Measurements from ENCODE around the gene ZNF385C. TPM values are rescaled to one million over a fixed set of nuclear protein-coding genes. Genes with fewer than 3 reads are reported as not detected.

ZNF385C gene
- total and polyA plus RNA-seq, 2 of the 13 experiments (the other 11 are each of a cell fraction or from before 2014, with no cell fraction given) = 2.3 to 6.1 TPM

Other genes with a start within 250 kb of the ZNF385C start
- 27.5 and 37.1 TPM in 2 replicates for gene KLHL11, start 233.1 kb downstream of the ZNF385C start, total RNA-seq (2016; rRNA removed; fragmentation: Illumina TruSeq; extraction: Trizol)
- gene KLHL11, start 233.1 kb downstream of the ZNF385C start, polyA plus RNA-seq (2011; rRNA removed) = 7.4 and 7.7 TPM in 2 replicates
- 218 and 277 TPM in 2 replicates for gene ACLY, start 179.5 kb downstream of the ZNF385C start, total RNA-seq (2016; rRNA removed; fragmentation: Illumina TruSeq; extraction: Trizol)
- gene ACLY, start 179.5 kb downstream of the ZNF385C start, polyA plus RNA-seq (2011; rRNA removed) = 111 and 143 TPM in 2 replicates
- 0.53 and 0.60 TPM in 2 replicates for gene ODAD4, start 167.9 kb downstream of the ZNF385C start, total RNA-seq (2016; rRNA removed; fragmentation: Illumina TruSeq; extraction: Trizol)
- gene ODAD4, start 167.9 kb downstream of the ZNF385C start, polyA plus RNA-seq (2011; rRNA removed) = 0.48 and 0.73 TPM in 2 replicates
- gene CNP, start 131.7 kb downstream of the ZNF385C start, total RNA-seq (2016; rRNA removed; fragmentation: Illumina TruSeq; extraction: Trizol) = 161 and 170 TPM in 2 replicates
- 97.2 and 105 TPM in 2 replicates for gene CNP, start 131.7 kb downstream of the ZNF385C start, polyA plus RNA-seq (2011; rRNA removed)
- 132 and 179 TPM in 2 replicates for gene DNAJC7, start 81.0 kb downstream of the ZNF385C start, total RNA-seq (2016; rRNA removed; fragmentation: Illumina TruSeq; extraction: Trizol)
- gene DNAJC7, start 81.0 kb downstream of the ZNF385C start, polyA plus RNA-seq (2011; rRNA removed) = 47.7 and 54.7 TPM in 2 replicates
- 26.8 and 27.9 TPM in 2 replicates for gene NKIRAS2, start 78.4 kb downstream of the ZNF385C start, total RNA-seq (2016; rRNA removed; fragmentation: Illumina TruSeq; extraction: Trizol)
- gene NKIRAS2, start 78.4 kb downstream of the ZNF385C start, polyA plus RNA-seq (2011; rRNA removed) = 42.0 and 48.5 TPM in 2 replicates
- gene C17orf113, start 47.9 kb downstream of the ZNF385C start, total RNA-seq (2016; rRNA removed; fragmentation: Illumina TruSeq; extraction: Trizol) = 0.83 and 1.1 TPM in 2 replicates
- 0.87 and 1.4 TPM in 2 replicates for gene C17orf113, start 47.9 kb downstream of the ZNF385C start, polyA plus RNA-seq (2011; rRNA removed)
- gene DHX58, start 14.2 kb upstream of the ZNF385C start, total RNA-seq (2016; rRNA removed; fragmentation: Illumina TruSeq; extraction: Trizol) = 3.9 and 6.7 TPM in 2 replicates
- 7.8 and 13.5 TPM in 2 replicates for gene DHX58, start 14.2 kb upstream of the ZNF385C start, polyA plus RNA-seq (2011; rRNA removed)
- 20.2 and 29.1 TPM in 2 replicates for gene KAT2A, start 22.9 kb upstream of the ZNF385C start, total RNA-seq (2016; rRNA removed; fragmentation: Illumina TruSeq; extraction: Trizol)
- gene KAT2A, start 22.9 kb upstream of the ZNF385C start, polyA plus RNA-seq (2011; rRNA removed) = 90.4 and 126 TPM in 2 replicates
- gene HSPB9, start 24.3 kb upstream of the ZNF385C start, total RNA-seq (2016; rRNA removed; fragmentation: Illumina TruSeq; extraction: Trizol) = 0.13 and 0.24 TPM in 2 replicates
- gene HSPB9, start 24.3 kb upstream of the ZNF385C start, polyA plus RNA-seq (2011; rRNA removed) = 0.05 and 0.31 TPM in 2 replicates
- gene RAB5C, start 56.5 kb upstream of the ZNF385C start, total RNA-seq (2016; rRNA removed; fragmentation: Illumina TruSeq; extraction: Trizol) = 110 and 136 TPM in 2 replicates
- gene RAB5C, start 56.5 kb upstream of the ZNF385C start, polyA plus RNA-seq (2011; rRNA removed) = 123 and 129 TPM in 2 replicates
- gene KCNH4, start 82.7 kb upstream of the ZNF385C start, total RNA-seq (2016; rRNA removed; fragmentation: Illumina TruSeq; extraction: Trizol) = 0.09 TPM in 1 of 2 replicates, not detected in the other
- 0.01 and 0.04 TPM in 2 replicates for gene KCNH4, start 82.7 kb upstream of the ZNF385C start, polyA plus RNA-seq (2011; rRNA removed)
- not detected in 2 replicates for gene HCRT, start 87.0 kb upstream of the ZNF385C start, total RNA-seq (2016; rRNA removed; fragmentation: Illumina TruSeq; extraction: Trizol)
- gene HCRT, start 87.0 kb upstream of the ZNF385C start, polyA plus RNA-seq (2011; rRNA removed) = not detected in 2 replicates
- 8.8 and 22.5 TPM in 2 replicates for gene GHDC, start 96.0 kb upstream of the ZNF385C start, total RNA-seq (2016; rRNA removed; fragmentation: Illumina TruSeq; extraction: Trizol)
- gene GHDC, start 96.0 kb upstream of the ZNF385C start, polyA plus RNA-seq (2011; rRNA removed) = 15.4 and 25.6 TPM in 2 replicates
- 17.2 and 21.0 TPM in 2 replicates for gene STAT5B, start 177.9 kb upstream of the ZNF385C start, total RNA-seq (2016; rRNA removed; fragmentation: Illumina TruSeq; extraction: Trizol)
- gene STAT5B, start 177.9 kb upstream of the ZNF385C start, polyA plus RNA-seq (2011; rRNA removed) = 42.8 and 44.8 TPM in 2 replicates
- 4.1 and 4.5 TPM in 2 replicates for gene STAT5A, start 190.0 kb upstream of the ZNF385C start, total RNA-seq (2016; rRNA removed; fragmentation: Illumina TruSeq; extraction: Trizol)
- 1.2 and 1.4 TPM in 2 replicates for gene STAT5A, start 190.0 kb upstream of the ZNF385C start, polyA plus RNA-seq (2011; rRNA removed)